ES-I3 (cell line): ENCODE results near the gene TBX5.

Source experiments
- H3K36me3 ChIP-seq: 2 replicates; pipeline ENCODE4 v1.6.1; 2013; ENCODE audit warnings: mild to moderate bottlenecking, low read length, control low read depth, moderate library complexity; ENCODE audit not compliant: insufficient read depth
- H3K4me1 ChIP-seq: 2 replicates; pipeline ENCODE4 v1.6.1; 2013; ENCODE audit warnings: mild to moderate bottlenecking, control low read depth, low read length; ENCODE audit not compliant: insufficient read depth
- H3K9ac ChIP-seq: 2 replicates; pipeline ENCODE4 v1.6.1; 2013; ENCODE audit warnings: low read depth, mild to moderate bottlenecking, low read length, moderate library complexity
- H3K9me3 ChIP-seq: 2 replicates; pipeline ENCODE4 v1.6.1; 2013; ENCODE audit warnings: mild to moderate bottlenecking, low read length, moderate library complexity; ENCODE audit not compliant: control insufficient read depth, insufficient read depth

TBX5 gene

GRCh38 chr12:114344831-114345230 is 61.1 kb downstream of the TBX5 start:
- Histone ChIP-seq H3K36me3 (no peaks in the 10 kb centered on the region), H3K4me1 (no peaks in the 10 kb centered on the region), H3K9ac (no peak overlapping the region), H3K9me3 (peaks cover 2% of the 10 kb centered on the region; the same call in 1 of the 2 replicates)

- Histone ChIP-seq H3K36me3 (no peaks in the 10 kb centered on the region), H3K9ac (no peak overlapping the region), H3K9me3 (peaks cover 2% of the 10 kb centered on the region; the same call in 1 of the 2 replicates), H3K4me1 (no peaks in the 10 kb centered on the region)
These were observed 61.7 kb downstream of the TBX5 start for GRCh38 chr12:114344303-114344663.

- Histone ChIP-seq H3K4me1 (no peaks in the 10 kb centered on the region), H3K9ac (no peak overlapping the region), H3K36me3 (no peaks in the 10 kb centered on the region)
These were observed 62.2 kb downstream of the TBX5 start for GRCh38 chr12:114343585-114344302.

GRCh38 chr12:114342656-114343055 is 63.3 kb downstream of the TBX5 start:
- peaks cover 2% of the 10 kb centered on the region; the same call in 1 of the 2 replicates for H3K9me3 ChIP-seq
- H3K36me3 ChIP-seq: no peaks in the 10 kb centered on the region
- no peaks in the 10 kb centered on the region for H3K4me1 ChIP-seq
- H3K9ac ChIP-seq: no peak overlapping the region

More at GRCh38 chr12:114343585-114344302, 62.2 kb downstream of the TBX5 start:
- peaks cover 2% of the 10 kb centered on the region; the same call in 1 of the 2 replicates for H3K9me3 ChIP-seq

- Histone ChIP-seq H3K9ac (no peak overlapping the region), H3K4me1 (no peaks in the 10 kb centered on the region), H3K36me3 (no peaks in the 10 kb centered on the region), H3K9me3 (peaks cover 2% of the 10 kb centered on the region; the same call in 1 of the 2 replicates)
These were observed 64.3 kb downstream of the TBX5 start for GRCh38 chr12:114341635-114342034.

GRCh38 chr12:114340231-114340630 is 65.7 kb downstream of the TBX5 start:
- H3K36me3 ChIP-seq: no peaks in the 10 kb centered on the region
- peaks cover 2% of the 10 kb centered on the region; the same call in 1 of the 2 replicates for H3K9me3 ChIP-seq
- H3K9ac ChIP-seq: no peak overlapping the region
- peaks cover 8% of the 10 kb centered on the region for H3K4me1 ChIP-seq

GRCh38 chr12:114339626-114340025 is 66.3 kb downstream of the TBX5 start:
- Histone ChIP-seq H3K9me3 (peaks cover 2% of the 10 kb centered on the region; the same call in 1 of the 2 replicates), H3K36me3 (no peaks in the 10 kb centered on the region), H3K9ac (no peak overlapping the region), H3K4me1 (peaks cover 14% of the 10 kb centered on the region)

GRCh38 chr12:114335607-114336006 is 70.3 kb downstream of the TBX5 start:
- peaks cover 15% of the 10 kb centered on the region for H3K4me1 ChIP-seq
- no peaks in the 10 kb centered on the region for H3K36me3 ChIP-seq
- peaks cover 2% of the 10 kb centered on the region; the same call in 1 of the 2 replicates for H3K9me3 ChIP-seq
- H3K9ac ChIP-seq: no peak overlapping the region

GRCh38 chr12:114334395-114334794 is 71.5 kb downstream of the TBX5 start:
- no peak overlapping the region for H3K9ac ChIP-seq
- no peaks in the 10 kb centered on the region; the same call in 1 of the 2 replicates for H3K9me3 ChIP-seq
- peaks cover 15% of the 10 kb centered on the region for H3K4me1 ChIP-seq
- H3K36me3 ChIP-seq: no peaks in the 10 kb centered on the region

GRCh38 chr12:114328292-114328691 is 77.7 kb downstream of the TBX5 start:
- no peaks in the 10 kb centered on the region for H3K36me3 ChIP-seq
- no peaks in the 10 kb centered on the region for H3K4me1 ChIP-seq
- no peak overlapping the region for H3K9ac ChIP-seq
- no peaks in the 10 kb centered on the region; the same call in 1 of the 2 replicates for H3K9me3 ChIP-seq

GRCh38 chr12:114327765-114328164 is 78.2 kb downstream of the TBX5 start:
- no peaks in the 10 kb centered on the region for H3K36me3 ChIP-seq
- H3K9ac ChIP-seq: no peak overlapping the region
- H3K9me3 ChIP-seq: no peaks in the 10 kb centered on the region; the same call in 1 of the 2 replicates
- H3K4me1 ChIP-seq: no peaks in the 10 kb centered on the region

- H3K36me3 ChIP-seq: no peaks in the 10 kb centered on the region
- H3K4me1 ChIP-seq: peaks cover 5% of the 10 kb centered on the region
- H3K9ac ChIP-seq: no peak overlapping the region
- no peaks in the 10 kb centered on the region for H3K9me3 ChIP-seq
These were observed 84.4 kb downstream of the TBX5 start for GRCh38 chr12:114321524-114321923.

- no peak overlapping the region for H3K9ac ChIP-seq
- no peaks in the 10 kb centered on the region for H3K36me3 ChIP-seq
- peaks cover 9% of the 10 kb centered on the region for H3K4me1 ChIP-seq
- H3K9me3 ChIP-seq: no peaks in the 10 kb centered on the region
These were observed 85.0 kb downstream of the TBX5 start for GRCh38 chr12:114320968-114321367.

- no peaks in the 10 kb centered on the region for H3K36me3 ChIP-seq
- H3K9ac ChIP-seq: no peak overlapping the region
- peaks cover 11% of the 10 kb centered on the region for H3K4me1 ChIP-seq
- H3K9me3 ChIP-seq: no peaks in the 10 kb centered on the region
These were observed 85.8 kb downstream of the TBX5 start for GRCh38 chr12:114320101-114320500.

GRCh38 chr12:114319422-114319821 is 86.5 kb downstream of the TBX5 start:
- no peaks in the 10 kb centered on the region for H3K36me3 ChIP-seq

More at GRCh38 chr12:114319422-114319821, 86.5 kb downstream of the TBX5 start:
- no peaks in the 10 kb centered on the region for H3K9me3 ChIP-seq
- peaks cover 11% of the 10 kb centered on the region for H3K4me1 ChIP-seq
- no peak overlapping the region for H3K9ac ChIP-seq
